ENCODE results near the gene C1orf216.

The C1orf216 gene

DNA sequence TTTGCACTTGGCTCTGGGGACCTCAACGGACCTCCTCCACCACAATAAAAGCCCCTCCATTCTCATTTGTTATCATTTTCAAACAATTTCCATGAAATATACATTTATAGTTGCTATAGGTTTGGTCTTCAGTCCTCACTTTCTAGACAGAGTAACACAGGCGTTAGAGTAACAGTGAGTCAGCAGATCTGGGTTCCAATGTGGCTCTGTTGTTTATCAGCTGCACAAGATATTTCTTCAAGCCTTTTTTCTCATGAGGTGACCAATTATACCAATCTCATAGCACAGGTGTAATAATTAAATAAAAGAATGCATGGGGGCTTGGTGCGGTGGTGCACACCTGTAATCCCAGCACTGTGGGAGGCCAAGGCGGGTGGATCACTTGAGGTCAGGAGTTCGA lies 44.6 kb downstream of the C1orf216 start:
- TF ChIP-seq, protein P1, sequence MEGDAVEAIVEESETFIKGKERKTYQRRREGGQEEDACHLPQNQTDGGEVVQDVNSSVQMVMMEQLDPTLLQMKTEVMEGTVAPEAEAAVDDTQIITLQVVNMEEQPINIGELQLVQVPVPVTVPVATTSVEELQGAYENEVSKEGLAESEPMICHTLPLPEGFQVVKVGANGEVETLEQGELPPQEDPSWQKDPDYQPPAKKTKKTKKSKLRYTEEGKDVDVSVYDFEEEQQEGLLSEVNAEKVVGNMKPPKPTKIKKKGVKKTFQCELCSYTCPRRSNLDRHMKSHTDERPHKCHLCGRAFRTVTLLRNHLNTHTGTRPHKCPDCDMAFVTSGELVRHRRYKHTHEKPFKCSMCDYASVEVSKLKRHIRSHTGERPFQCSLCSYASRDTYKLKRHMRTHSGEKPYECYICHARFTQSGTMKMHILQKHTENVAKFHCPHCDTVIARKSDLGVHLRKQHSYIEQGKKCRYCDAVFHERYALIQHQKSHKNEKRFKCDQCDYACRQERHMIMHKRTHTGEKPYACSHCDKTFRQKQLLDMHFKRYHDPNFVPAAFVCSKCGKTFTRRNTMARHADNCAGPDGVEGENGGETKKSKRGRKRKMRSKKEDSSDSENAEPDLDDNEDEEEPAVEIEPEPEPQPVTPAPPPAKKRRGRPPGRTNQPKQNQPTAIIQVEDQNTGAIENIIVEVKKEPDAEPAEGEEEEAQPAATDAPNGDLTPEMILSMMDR (conservative IDR thresholded peaks at IDR 0.05), result no peak

GRCh38 chr1:35672116-35672515 lies 46.6 kb downstream of the C1orf216 start:
- TF ChIP-seq, protein P1 (conservative IDR thresholded peaks at IDR 0.05), result no peak
- H3K27ac ChIP-seq, result no peak overlapping the region

More for the DNA sequence above, 44.6 kb downstream of the C1orf216 start:
- no peak overlapping the region for H3K27ac ChIP-seq

DNA sequence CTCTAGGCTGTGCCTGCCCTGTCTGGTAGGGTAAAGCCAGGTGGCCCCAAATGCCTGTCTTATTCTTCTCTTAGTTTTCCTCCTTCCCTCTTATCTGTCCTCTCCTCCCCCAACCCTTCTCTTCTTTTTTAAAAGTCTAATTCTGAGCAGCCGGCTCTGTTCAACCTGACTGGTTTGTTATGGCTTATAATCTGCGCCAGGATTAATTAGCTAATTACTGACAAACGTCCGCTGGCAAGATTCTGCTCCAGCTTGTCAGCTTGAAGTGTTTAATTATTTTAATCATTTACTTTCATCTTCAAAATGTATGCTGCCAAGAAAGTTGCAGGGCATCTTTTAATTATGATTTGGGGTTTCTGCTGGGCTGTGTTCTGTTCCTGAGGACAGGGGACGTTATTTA lies 50.2 kb downstream of the C1orf216 start:
- TF ChIP-seq, protein P1 (conservative IDR thresholded peaks at IDR 0.05), result no peak
- no peak overlapping the region for H3K27ac ChIP-seq

GRCh38 chr1:35666916-35667315 lies 51.8 kb downstream of the C1orf216 start:
- TF ChIP-seq, protein P1 (conservative IDR thresholded peaks at IDR 0.05), result no peak

DNA sequence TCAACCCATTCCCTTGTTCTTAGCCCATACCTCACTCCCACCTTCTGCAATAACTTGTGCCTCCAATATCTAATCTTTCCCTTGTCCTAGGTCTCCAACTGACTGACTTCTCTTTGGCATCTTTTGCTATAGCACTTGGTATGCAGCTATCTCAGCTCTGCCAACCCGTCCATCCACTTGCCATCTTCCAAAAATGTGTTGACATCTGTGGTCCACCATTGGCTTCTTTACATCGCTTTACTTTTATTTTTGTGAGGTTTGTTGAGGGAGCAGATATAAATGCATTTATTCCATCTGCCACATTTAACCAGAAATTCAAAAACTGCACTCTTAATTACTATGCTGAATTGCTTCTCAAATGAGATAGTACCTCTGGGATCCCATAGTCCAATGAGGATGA lies 52.5 kb downstream of the C1orf216 start:
- TF ChIP-seq, protein P1 (conservative IDR thresholded peaks at IDR 0.05), result no peak

More at GRCh38 chr1:35666916-35667315, 51.8 kb downstream of the C1orf216 start:
- no peak overlapping the region for H3K27ac ChIP-seq

More for the DNA sequence above, 52.5 kb downstream of the C1orf216 start:
- no peak overlapping the region for H3K27ac ChIP-seq
